ENCODE data around the gene IFNB1.

Gene IFNB1

GRCh38 chr9:21077781-21078180, at the start of gene IFNB1:
IFNB1 (minus strand) TSS chr9:21077942; CDS start chr9:21077869, 73 bp downstream.
- DNase-seq = no peak

GRCh38 chr9:21121595-21122251, 44.0 kb upstream of the IFNB1 start:
- DNase-seq = no peak

- DNase-seq = no peak
These were observed 43.3 kb upstream of the IFNB1 start for GRCh38 chr9:21121079-21121478.

- DNase-seq = no peak
These were observed 41.5 kb upstream of the IFNB1 start for GRCh38 chr9:21119093-21119770.

GRCh38 chr9:21114311-21114710, 36.6 kb upstream of the IFNB1 start:
- no peak for DNase-seq

GRCh38 chr9:21110708-21111576, 33.2 kb upstream of the IFNB1 start:
- no peak for DNase-seq

GRCh38 chr9:21104787-21105186, 27.0 kb upstream of the IFNB1 start:
- no peak for DNase-seq

- no peak for DNase-seq
These were observed 24.6 kb upstream of the IFNB1 start for GRCh38 chr9:21102305-21102704.

GRCh38 chr9:21097817-21098216, 20.1 kb upstream of the IFNB1 start:
- DNase-seq = no peak

- no peak for DNase-seq
These were observed 19.1 kb upstream of the IFNB1 start for GRCh38 chr9:21096901-21097255.

- DNase-seq = peak; percentile 13 to 29
These were observed 18.6 kb upstream of the IFNB1 start for GRCh38 chr9:21096172-21096900.

- DNase-seq = no peak
These were observed 17.8 kb upstream of the IFNB1 start for GRCh38 chr9:21095561-21095960.

GRCh38 chr9:21086538-21086937, 8.8 kb upstream of the IFNB1 start:
- no peak for DNase-seq

- DNase-seq = no peak
These were observed 7.3 kb upstream of the IFNB1 start for GRCh38 chr9:21085005-21085404.

GRCh38 chr9:21084242-21084850, 6.6 kb upstream of the IFNB1 start:
- no peak for DNase-seq

- no peak for DNase-seq
These were observed 4.9 kb upstream of the IFNB1 start for GRCh38 chr9:21082671-21083070.

GRCh38 chr9:21081999-21082398, 4.3 kb upstream of the IFNB1 start:
- DNase-seq = no peak

- DNase-seq = no peak
These were observed 3.7 kb upstream of the IFNB1 start for GRCh38 chr9:21081451-21081850.

GRCh38 chr9:21080793-21081192, 3.1 kb upstream of the IFNB1 start:
- DNase-seq = no peak

GRCh38 chr9:21078702-21079101, 960 bp upstream of the IFNB1 start:
- no peak for DNase-seq

- DNase-seq = no peak
These were observed 2.3 kb downstream of the IFNB1 start for GRCh38 chr9:21075484-21075883.

- DNase-seq = no peak
These were observed 6.8 kb downstream of the IFNB1 start for GRCh38 chr9:21070906-21071305.

- no peak for DNase-seq
These were observed 7.6 kb downstream of the IFNB1 start for GRCh38 chr9:21070171-21070571.
